Activated gamma-delta T cell treated with Interleukin-2 at 50 U/mL for 16 hours (primary cell): ENCODE measurements around the gene ALDH5A1.
A peak's percentile ranks its signal among the peaks of the same experiment; 100 is the strongest.

Source experiments
- DNase-seq: peaks from one replicate; pipeline ENCODE4 v3.0.0-alpha.2; 2020

Gene ALDH5A1

GRCh38 chr6:24576447-24576846, 81.7 kb downstream of the ALDH5A1 start:
- no peak for DNase-seq

- peak; percentile 78 for DNase-seq
Observed at GRCh38 chr6:24581084-24581669, 86.4 kb downstream of the ALDH5A1 start.

GRCh38 chr6:24583463-24584381, 89.0 kb downstream of the ALDH5A1 start:
- peak; percentile 71 for DNase-seq

- no peak for DNase-seq
Observed at GRCh38 chr6:24584382-24584720, 89.6 kb downstream of the ALDH5A1 start.
